Ectodermal cell (in vitro differentiated cells): Measurements from ENCODE around the gene MBD3L4. TPM values are rescaled to one million over a fixed set of nuclear protein-coding genes. Genes with fewer than 3 reads are reported as not detected.
"Not testable (repeated sequence)": the region's sequence is repeated elsewhere in the genome, so short reads cannot be mapped to it uniquely, and the experiment has no call there.

Experiments
- H3K27ac ChIP-seq: 2 replicates; pipeline ENCODE4 v1.7.0; 2013; ENCODE audit warnings: mild to moderate bottlenecking, low read depth, low read length; ENCODE audit not compliant: insufficient read depth, poor library complexity, severe bottlenecking
- H3K27me3 ChIP-seq: 2 replicates; pipeline ENCODE4 v1.7.0; 2013; ENCODE audit warnings: mild to moderate bottlenecking, low read length; ENCODE audit not compliant: insufficient read depth, control insufficient read depth, poor library complexity, severe bottlenecking
- H3K36me3 ChIP-seq: one replicate; pipeline ENCODE4 v1.7.0; 2013; ENCODE audit warnings: low read length; ENCODE audit not compliant: control insufficient read depth, insufficient read depth
- H3K4me1 ChIP-seq: one replicate; pipeline ENCODE4 v1.7.0; 2013; ENCODE audit warnings: low read length; ENCODE audit not compliant: control insufficient read depth, insufficient read depth
- H3K4me3 ChIP-seq: 2 replicates; pipeline ENCODE4 v1.7.0; 2013; ENCODE audit warnings: low read depth, low read length, control low read depth; ENCODE audit not compliant: insufficient read depth
- H3K9me3 ChIP-seq: 2 replicates; pipeline ENCODE4 v1.7.0; 2013; ENCODE audit warnings: mild to moderate bottlenecking, low read length, moderate library complexity; ENCODE audit not compliant: control insufficient read depth
- WGBS, 2 experiments: methylation state at CpG; one replicate each; pipeline ENCODE4 v1.1.7; 2013; ENCODE audit warnings: missing lambda C conversion rate in 2 of 2; 5-methylcytosine and 5-hydroxymethylcytosine counted together
- polyA plus RNA-seq, 4 experiments: library from polyadenylated mRNA; stranded (reverse); fragments of 50-300 nt; gene quantifications; one replicate each; pipeline ENCODE4 v1.2.3, GENCODE V29; 2013

MBD3L4 gene
- polyA plus RNA-seq (2013, experiment 1 of 4): not detected
- polyA plus RNA-seq (2013, experiment 2 of 4): not detected
- polyA plus RNA-seq (2013, experiment 3 of 4): not detected
- polyA plus RNA-seq (2013, experiment 4 of 4): not detected

GRCh38 chr19:7040079-7040478, at the start of gene MBD3L4:
TSS of gene MBD3L4 (minus strand) at chr19:7040179. CDS start at chr19:7040144, 35 bp downstream.
- not testable (repeated sequence) for H3K4me1 ChIP-seq, H3K27me3 ChIP-seq, H3K27ac ChIP-seq, H3K9me3 ChIP-seq, H3K36me3 ChIP-seq, H3K4me3 ChIP-seq
- WGBS, 2 experiments: no CpG with 5 or more reads among the region's 9 CpGs

DNA sequence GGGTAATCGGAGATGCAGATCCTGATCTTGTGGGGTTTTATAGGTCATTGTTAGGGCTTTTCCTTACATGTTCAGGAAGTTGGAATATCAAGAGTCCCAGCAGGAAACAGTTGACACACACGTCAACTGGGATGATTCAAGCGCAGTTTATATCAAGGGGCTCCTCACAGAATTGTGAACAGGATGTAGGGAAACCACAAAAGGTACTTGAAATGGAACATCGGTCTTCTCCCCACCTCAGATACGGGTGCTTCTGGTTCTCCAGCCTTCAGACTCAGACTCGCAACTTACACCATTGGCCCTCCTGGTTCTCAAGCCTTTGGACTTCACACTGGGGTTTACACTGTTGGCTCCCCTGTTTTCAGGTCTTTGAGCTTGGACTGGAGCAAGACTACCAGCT, 49.0 kb upstream of the MBD3L4 start:
- 94% methylated on average over 6 of the region's 6 CpGs for WGBS, 2 experiments
- H3K36me3 ChIP-seq: peaks cover 29% of the 10 kb centered on the region

DNA sequence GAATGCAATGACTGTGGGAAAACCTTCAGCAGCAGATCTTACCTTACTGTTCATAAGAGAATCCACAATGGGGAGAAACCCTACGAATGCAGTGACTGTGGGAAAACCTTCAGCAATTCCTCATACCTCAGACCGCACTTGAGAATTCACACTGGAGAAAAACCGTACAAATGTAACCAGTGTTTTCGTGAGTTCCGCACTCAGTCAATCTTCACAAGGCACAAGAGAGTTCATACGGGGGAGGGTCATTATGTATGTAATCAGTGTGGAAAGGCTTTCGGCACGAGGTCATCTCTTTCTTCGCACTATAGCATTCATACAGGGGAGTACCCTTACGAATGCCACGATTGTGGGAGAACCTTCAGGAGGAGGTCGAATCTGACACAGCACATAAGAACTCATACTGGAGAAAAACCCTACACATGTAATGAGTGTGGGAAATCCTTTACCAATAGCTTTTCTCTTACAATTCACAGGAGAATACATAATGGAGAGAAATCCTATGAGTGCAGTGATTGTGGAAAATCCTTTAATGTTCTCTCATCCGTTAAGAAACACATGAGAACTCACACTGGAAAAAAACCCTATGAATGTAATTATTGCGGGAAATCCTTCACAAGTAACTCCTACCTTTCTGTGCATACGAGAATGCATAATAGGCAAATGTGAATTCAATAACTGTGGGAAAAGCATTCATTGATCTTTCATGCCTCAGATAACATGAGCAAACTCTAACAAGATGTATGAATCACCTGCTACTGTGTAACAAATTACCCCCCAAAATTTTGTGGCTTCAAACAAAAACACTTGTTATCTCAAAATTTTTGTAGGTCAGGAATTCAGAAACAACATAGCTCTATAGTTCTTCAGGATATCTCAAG, 43.3 kb upstream of the MBD3L4 start:
- 96 to 97% methylated on average over 13 to 15 of the region's 15 CpGs for WGBS, 2 experiments
- Histone ChIP-seq H3K4me1 (no peaks in the 10 kb centered on the region), H3K4me3 (no peak overlapping the region), H3K27ac (no peak overlapping the region), H3K9me3 (peaks cover 22% of the 10 kb centered on the region), H3K36me3 (peaks cover 73% of the 10 kb centered on the region), H3K27me3 (no peaks in the 10 kb centered on the region)

More for the DNA sequence above, 49.0 kb upstream of the MBD3L4 start:
- H3K27ac ChIP-seq: no peak overlapping the region
- no peak overlapping the region for H3K4me3 ChIP-seq
- H3K4me1 ChIP-seq: no peaks in the 10 kb centered on the region
- no peaks in the 10 kb centered on the region for H3K27me3 ChIP-seq
- H3K9me3 ChIP-seq: peaks cover 2% of the 10 kb centered on the region

- WGBS, 2 experiments: 92 to 98% methylated on average over 1 to 2 of the region's 2 CpGs
- no peak overlapping the region for H3K4me3 ChIP-seq
- H3K27ac ChIP-seq: no peak overlapping the region
- peaks cover 94% of the 10 kb centered on the region for H3K36me3 ChIP-seq
- peaks cover 19% of the 10 kb centered on the region for H3K9me3 ChIP-seq
- no peaks in the 10 kb centered on the region for H3K4me1 ChIP-seq
- no peaks in the 10 kb centered on the region for H3K27me3 ChIP-seq
Observed at GRCh38 chr19:7078008-7078407, 38.0 kb upstream of the MBD3L4 start.

GRCh38 chr19:7076151-7076550, 36.2 kb upstream of the MBD3L4 start:
- H3K9me3 ChIP-seq: peaks cover 8% of the 10 kb centered on the region
- H3K36me3 ChIP-seq: peaks cover 75% of the 10 kb centered on the region

GRCh38 chr19:7074705-7075282, 34.8 kb upstream of the MBD3L4 start:
- Histone ChIP-seq H3K9me3 (peaks cover 8% of the 10 kb centered on the region), H3K27me3 (no peaks in the 10 kb centered on the region), H3K27ac (no peak overlapping the region), H3K4me3 (no peak overlapping the region), H3K4me1 (no peaks in the 10 kb centered on the region), H3K36me3 (peaks cover 62% of the 10 kb centered on the region)
- 97% methylated on average over 29 of the region's 29 CpGs for WGBS, 2 experiments

More at GRCh38 chr19:7076151-7076550, 36.2 kb upstream of the MBD3L4 start:
- no peaks in the 10 kb centered on the region for H3K27me3 ChIP-seq
- 94 to 98% methylated on average over 6 of the region's 6 CpGs for WGBS, 2 experiments
- H3K27ac ChIP-seq: no peak overlapping the region
- no peaks in the 10 kb centered on the region for H3K4me1 ChIP-seq
- no peak overlapping the region for H3K4me3 ChIP-seq

DNA sequence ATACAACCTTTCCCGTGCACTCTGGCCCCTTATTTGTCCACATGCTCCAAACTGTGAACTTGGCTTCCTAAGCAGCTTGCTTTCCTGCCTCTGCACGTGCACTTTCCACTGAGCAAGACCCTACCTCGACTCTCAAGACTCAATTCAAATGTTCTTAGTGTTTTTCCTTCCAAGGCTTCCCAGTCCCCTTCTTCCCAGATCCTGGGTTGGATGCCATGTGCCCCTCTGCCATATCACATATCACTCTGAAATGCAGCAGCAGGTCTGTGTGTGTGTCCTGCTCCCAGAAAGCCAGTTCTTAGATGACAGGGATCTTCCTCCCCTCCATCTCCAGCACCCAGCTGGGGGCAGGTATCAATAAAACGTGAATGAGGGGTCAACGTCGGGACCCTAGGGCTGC, 32.6 kb upstream of the MBD3L4 start:
- peaks cover under 1% of the 10 kb centered on the region for H3K9me3 ChIP-seq
- H3K36me3 ChIP-seq: peaks cover 40% of the 10 kb centered on the region

DNA sequence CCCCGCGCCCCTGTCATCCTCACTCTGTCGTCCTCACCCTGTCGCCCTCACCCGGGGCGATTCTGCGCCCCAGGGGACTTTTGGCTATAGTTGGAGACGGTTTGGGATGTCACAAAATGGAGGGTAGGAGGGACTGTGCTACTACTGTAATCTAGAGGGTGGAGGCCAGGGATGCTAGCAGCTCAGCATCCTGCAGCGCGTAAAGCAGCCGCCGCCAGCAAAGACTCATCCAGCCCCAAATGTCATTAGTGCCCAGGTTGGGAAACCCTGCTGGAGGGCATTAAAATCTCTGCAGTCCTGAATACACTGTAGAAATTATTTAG, 29.9 kb upstream of the MBD3L4 start:
- Histone ChIP-seq H3K4me3 (peak overlapping the region; percentile 99), H3K27ac (no peak overlapping the region), H3K4me1 (no peaks in the 10 kb centered on the region), H3K9me3 (no peaks in the 10 kb centered on the region), H3K27me3 (no peaks in the 10 kb centered on the region), H3K36me3 (peaks cover 13% of the 10 kb centered on the region)
- WGBS, 2 experiments: 2 to 3% methylated on average over 12 of the region's 12 CpGs

More for the DNA sequence above, 32.6 kb upstream of the MBD3L4 start:
- H3K4me3 ChIP-seq: no peak overlapping the region
- no peak overlapping the region for H3K27ac ChIP-seq
- H3K4me1 ChIP-seq: no peaks in the 10 kb centered on the region
- 93 to 95% methylated on average over 6 of the region's 6 CpGs for whole genome bisulfite sequencing, 2 experiments
- no peaks in the 10 kb centered on the region for H3K27me3 ChIP-seq

DNA sequence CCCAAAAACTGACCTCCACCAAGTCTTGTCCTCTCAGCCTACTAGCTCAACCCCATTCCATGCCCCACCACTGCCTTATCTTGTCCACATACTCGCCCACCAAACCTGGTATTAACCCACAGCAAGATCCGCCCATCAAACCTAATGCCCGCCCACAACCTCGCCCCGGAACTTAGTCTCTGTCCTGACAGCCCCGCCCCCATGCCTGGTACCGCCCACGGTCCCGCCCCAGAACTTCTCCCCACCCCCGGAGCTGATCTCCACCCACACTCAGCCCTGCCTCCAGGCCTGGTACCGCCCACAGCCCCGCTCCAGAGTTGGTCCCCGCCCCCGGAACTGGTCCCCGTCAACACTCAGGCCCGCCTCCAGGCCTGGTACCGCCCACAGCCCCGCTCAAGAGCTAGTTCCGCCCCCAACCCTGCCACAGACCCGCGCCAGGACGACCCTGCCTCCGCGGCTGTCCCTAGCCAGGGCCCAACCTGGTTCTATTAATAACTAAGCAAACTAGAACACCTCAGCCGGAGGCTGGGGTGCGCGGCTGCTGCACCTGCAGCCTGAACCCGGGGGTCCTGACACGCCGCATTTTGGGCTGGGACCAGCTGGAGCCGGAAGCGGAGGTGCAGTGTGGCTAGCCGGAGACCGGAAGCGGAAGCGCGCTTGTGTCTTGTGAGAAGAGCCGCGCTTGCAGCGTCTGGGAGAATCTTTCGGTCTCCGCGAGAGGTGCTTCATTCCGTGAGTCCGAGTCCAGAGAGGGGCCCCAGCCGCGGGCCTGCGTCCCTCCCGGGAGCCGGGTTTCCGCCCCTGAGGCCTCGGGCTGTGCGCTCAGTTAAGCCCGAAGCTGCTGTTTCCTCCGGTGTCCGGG, 29.3 kb upstream of the MBD3L4 start, which contains the start of gene ZNF557:
ZNF557 (plus strand) TSS at position 662 of the 862 bp plus-strand sequence. CDS start 5,372 bp downstream, outside the sequence.
- peaks cover 7% of the 10 kb centered on the region for H3K36me3 ChIP-seq
- no peaks in the 10 kb centered on the region for H3K9me3 ChIP-seq
- no peaks in the 10 kb centered on the region for H3K27me3 ChIP-seq
- no peaks in the 10 kb centered on the region for H3K4me1 ChIP-seq
- peak within 1 kb of the TSS; percentile 99 for H3K4me3 ChIP-seq
- H3K27ac ChIP-seq: peak within 1 kb of the TSS; percentile 55
- 1 to 2% methylated on average over 56 of the region's 56 CpGs for WGBS, 2 experiments
